Stimulated activated naive B cell treated with anti-CD40 and anti-IgM and Interleukin-4, amounts not matched to agents 10 μg/mL and 1 μg/mL and 100 μg/mL, for 72 hours (primary cell): ENCODE results near the gene MRFAP1L1.

Source experiments
- ATAC-seq, 2 donors: fragments of 150-1000 bp; cut with Tn5 transposase; replicated peaks; 2 replicates each; pipeline ENCODE4 v1.10.0; 2021; ENCODE audit warnings: moderate library complexity in 1 of 2
- DNase-seq: peaks from one replicate; pipeline ENCODE4 v3.0.0; 2021
- H3K27ac Mint-ChIP-seq: one replicate; pipeline ENCODE4 v1.8.0; 2022; ENCODE audit warnings: mild to moderate bottlenecking, mixed read lengths
- H3K27me3 Mint-ChIP-seq, 2 donors: one replicate each; pipeline ENCODE4 v1.8.0; 2022; ENCODE audit warnings: mixed read lengths in 2 of 2
- H3K36me3 Mint-ChIP-seq, 2 donors: one replicate each; pipeline ENCODE4 v1.8.0; 2022; ENCODE audit warnings: mixed read lengths in 2 of 2, mild to moderate bottlenecking in 1 of 2
- H3K4me1 Mint-ChIP-seq, 2 donors: one replicate each; pipeline ENCODE4 v1.8.0; 2022; ENCODE audit warnings: mixed read lengths in 2 of 2, mild to moderate bottlenecking in 1 of 2
- H3K4me3 Mint-ChIP-seq, 2 donors: one replicate each; pipeline ENCODE4 v1.8.0; 2022; ENCODE audit warnings: mild to moderate bottlenecking in 2 of 2, mixed read lengths in 2 of 2, moderate library complexity in 1 of 2
- H3K9me3 Mint-ChIP-seq, 2 donors: one replicate each; pipeline ENCODE4 v1.8.0; 2022; ENCODE audit warnings: mixed read lengths in 2 of 2, mild to moderate bottlenecking in 1 of 2

The MRFAP1L1 gene

GRCh38 chr4:6660430-6660829, 49.2 kb downstream of the MRFAP1L1 start:
- Mint-ChIP-seq H3K27ac (no peak overlapping the region), H3K4me3 (no peak overlapping the region), H3K9me3 (no peaks in the 10 kb centered on the region), H3K4me1 (peaks cover 8 to 20% of the 10 kb centered on the region in 2 donors), H3K36me3 (peaks cover 2 to 4% of the 10 kb centered on the region in 2 donors), H3K27me3 (peaks cover 38 to 54% of the 10 kb centered on the region in 2 donors)
- DNase-seq, result no peak
- ATAC-seq, result no peak

- DNase-seq (no peak), ATAC-seq (no peak)
- Mint-ChIP-seq H3K27me3 (peaks cover 38 to 54% of the 10 kb centered on the region in 2 donors), H3K4me1 (peaks cover 8 to 20% of the 10 kb centered on the region in 2 donors), H3K36me3 (peaks cover 2 to 4% of the 10 kb centered on the region in 2 donors), H3K4me3 (no peak overlapping the region), H3K27ac (no peak overlapping the region), H3K9me3 (no peaks in the 10 kb centered on the region)
Observed at GRCh38 chr4:6659897-6660296, 49.8 kb downstream of the MRFAP1L1 start.

GRCh38 chr4:6658597-6659075, 51.0 kb downstream of the MRFAP1L1 start:
- ATAC-seq (peak; percentile 81), DNase-seq (peak; percentile 39)
- peaks cover 8 to 20% of the 10 kb centered on the region in 2 donors for H3K4me1 Mint-ChIP-seq
- peaks cover 37 to 53% of the 10 kb centered on the region in 2 donors for H3K27me3 Mint-ChIP-seq
- no peak overlapping the region for H3K27ac Mint-ChIP-seq
- H3K36me3 Mint-ChIP-seq, result peaks cover 2 to 4% of the 10 kb centered on the region in 2 donors
- H3K9me3 Mint-ChIP-seq, result peaks cover 0 to 3% of the 10 kb centered on the region in 2 donors
- peak overlapping the region; percentile 74 to 86 for H3K4me3 Mint-ChIP-seq

GRCh38 chr4:6658209-6658595, 51.5 kb downstream of the MRFAP1L1 start:
- ATAC-seq (peak; percentile 45 to 55), DNase-seq (no peak)
- peak overlapping the region; percentile 74 to 86 for H3K4me3 Mint-ChIP-seq
- peaks cover 8 to 20% of the 10 kb centered on the region in 2 donors for H3K4me1 Mint-ChIP-seq
- no peak overlapping the region for H3K27ac Mint-ChIP-seq
- peaks cover 2 to 4% of the 10 kb centered on the region in 2 donors for H3K36me3 Mint-ChIP-seq
- H3K27me3 Mint-ChIP-seq, result peaks cover 33 to 52% of the 10 kb centered on the region in 2 donors
- H3K9me3 Mint-ChIP-seq, result peaks cover 0 to 3% of the 10 kb centered on the region in 2 donors
